GM21529 (cell line): ENCODE data around the gene HLX.

ENCODE experiments used
- ATAC-seq: cut with Tn5 transposase; IDR thresholded peaks from one replicate; pipeline ENCODE4 v1.9.1; 2021; ENCODE audit not compliant: unreplicated experiment

Gene HLX

DNA sequence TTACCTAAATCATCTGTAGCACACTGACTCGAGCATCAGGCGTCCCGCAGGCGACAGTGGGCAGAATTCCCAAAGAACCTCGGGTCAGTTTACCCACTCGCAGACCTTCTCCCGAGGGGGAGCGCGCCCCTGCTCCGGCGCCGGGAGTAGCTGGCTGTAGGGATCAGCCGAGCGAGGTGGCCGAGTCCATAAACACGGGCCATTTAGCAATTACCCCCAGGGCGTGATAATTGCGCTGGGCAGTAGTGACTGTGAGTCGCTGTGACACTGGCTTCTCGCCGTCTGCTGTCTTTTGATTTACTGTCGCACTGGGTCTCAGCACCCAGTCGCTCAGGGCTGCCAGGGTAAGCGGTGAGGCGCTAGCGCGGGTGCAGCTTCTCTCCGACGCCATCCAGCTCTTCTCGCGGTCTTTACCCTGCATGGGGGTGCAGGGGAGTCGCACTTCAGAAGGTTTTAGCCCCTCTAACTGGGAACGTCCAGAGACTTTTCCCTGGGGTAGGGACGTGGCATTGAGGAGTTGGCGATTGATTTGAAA, 16.2 kb downstream of the HLX start:
- ATAC-seq: no peak

DNA sequence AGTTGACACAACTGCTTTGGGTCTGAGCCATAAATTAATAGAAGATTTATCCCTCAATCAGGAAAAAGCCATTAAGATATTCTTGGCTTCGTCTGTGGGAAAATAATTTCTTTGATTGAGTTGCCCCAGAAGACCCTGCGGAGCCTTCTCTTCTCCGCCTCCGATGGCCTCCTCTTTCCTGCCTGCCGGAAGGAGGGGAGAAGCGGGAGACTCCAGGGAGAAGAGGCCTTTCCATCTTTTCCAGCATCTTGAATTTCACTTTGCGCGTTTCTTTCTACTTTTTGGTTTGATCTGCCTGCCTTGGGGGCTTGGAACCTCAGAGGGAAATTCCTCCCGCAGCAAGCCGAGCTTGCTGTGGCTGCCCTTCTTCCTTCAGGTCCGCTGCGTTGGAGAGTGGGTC, 16.8 kb downstream of the HLX start:
- no peak for ATAC-seq

DNA sequence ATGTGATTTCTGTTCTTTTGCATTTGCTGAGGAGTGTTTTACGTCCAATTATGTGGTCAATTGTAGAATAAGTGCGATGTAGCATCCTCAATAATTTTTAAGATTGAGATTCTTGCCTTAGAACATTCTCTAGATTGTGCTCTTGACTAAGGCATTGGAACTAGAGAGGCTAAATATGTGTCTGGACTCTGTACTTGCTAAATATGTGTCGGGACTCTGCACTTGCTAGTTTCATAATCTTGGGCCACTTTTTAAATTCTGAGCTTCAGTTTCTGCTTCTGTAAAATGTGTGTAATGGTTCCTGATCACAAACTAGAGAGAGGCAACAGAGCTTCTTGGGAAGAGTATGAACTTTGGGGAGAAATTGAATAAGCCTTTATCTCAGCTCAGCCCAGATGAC, 21.6 kb downstream of the HLX start:
- ATAC-seq: no peak

DNA sequence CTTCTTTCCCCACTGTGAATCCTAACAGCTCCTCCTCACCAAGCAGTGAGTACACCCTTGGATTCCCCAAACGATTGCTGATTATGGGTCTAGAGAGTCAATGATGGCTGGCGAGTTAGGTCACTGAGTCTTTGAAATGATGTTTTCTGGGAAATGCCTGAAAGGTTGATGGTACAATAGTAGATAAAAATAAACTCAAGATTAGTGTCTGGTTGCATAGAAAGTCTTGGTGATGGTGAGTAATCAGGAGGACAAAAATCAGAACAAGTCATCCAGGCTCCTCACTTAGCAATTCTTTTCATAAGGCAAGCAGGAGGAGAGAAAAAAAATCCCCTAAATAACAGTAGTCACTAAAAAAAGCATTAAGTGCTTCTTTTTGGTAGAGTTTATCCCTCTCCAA, 22.6 kb downstream of the HLX start:
- no peak for ATAC-seq

DNA sequence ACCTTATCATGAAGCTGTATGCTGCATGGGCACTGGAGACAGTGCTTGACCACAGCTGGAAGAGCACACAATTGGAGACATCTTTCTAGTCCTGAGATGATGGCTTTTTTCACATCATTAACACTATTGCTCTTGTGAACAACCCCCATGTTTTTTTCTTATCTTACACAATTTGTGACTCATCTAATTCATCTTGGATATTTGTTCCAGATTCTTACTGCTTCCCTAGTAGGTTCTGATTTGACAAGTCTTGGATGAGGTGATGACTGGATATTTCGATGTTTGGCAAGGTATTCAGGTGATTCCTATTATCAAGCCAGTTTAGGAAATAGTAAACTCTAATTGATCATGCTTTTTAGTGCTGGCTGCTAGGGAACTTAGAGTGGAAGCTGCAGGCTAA, 23.7 kb downstream of the HLX start:
- no peak for ATAC-seq

DNA sequence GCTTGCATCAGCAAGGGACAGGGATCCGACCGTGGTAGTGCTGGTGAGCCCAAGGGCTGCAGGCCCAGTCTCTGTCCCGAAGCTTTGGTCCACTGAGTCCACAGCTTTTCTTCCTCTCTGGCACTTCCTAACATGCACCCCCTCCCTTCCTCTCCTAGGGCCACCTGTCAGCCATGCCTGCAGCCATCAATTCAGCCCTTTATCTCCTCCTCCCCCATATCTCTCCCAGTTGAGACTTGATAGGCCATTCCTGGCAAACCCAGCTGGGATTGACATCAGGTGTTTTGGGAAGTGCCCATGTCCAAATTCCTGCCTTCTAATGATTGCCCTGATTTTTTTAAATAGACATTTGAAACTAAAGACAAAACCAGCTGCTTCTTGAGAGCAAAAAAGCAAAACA, 25.6 kb downstream of the HLX start:
- no peak for ATAC-seq

DNA sequence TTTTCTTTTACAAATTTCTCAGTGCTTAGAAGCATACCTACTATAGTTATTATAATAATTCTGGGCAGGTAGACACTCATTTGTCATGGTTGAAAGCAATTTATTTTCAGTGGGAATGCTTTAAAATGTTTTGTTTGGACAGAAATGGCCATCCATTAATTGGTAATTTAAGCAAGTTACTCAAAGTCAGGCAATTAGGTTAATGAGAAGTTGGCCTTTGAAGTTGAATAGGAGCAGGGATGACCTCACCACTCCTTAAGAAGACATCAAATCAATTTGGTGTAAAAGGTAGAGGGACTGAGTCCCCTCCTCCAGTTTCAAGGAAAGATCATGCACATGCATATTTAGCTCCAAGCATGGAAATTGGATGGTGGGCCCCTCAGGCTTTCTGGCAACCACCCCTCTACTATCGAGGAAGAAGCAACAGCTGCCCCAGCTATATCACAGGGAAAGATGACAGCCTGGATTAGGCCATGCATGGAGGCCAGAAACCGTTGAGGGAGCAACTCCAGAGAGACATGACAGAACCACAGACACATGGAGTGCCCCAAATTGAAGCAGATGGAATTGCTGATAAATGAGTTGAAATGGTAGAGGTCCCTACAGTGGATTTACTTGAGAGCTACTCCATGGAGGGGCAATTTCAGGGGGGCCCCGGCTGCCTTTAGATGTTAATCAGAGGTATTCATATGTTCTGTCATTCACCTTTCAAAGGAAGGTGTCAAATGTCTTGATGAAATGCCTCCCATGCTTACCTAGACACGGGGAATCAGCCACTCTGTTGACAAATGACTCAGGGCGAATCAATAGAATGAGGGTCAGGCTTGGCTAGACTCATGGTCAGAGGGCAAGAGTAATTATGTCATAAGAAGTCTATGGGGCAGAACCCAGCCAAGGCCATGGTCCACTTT, 26.7 kb downstream of the HLX start:
- ATAC-seq: no peak

DNA sequence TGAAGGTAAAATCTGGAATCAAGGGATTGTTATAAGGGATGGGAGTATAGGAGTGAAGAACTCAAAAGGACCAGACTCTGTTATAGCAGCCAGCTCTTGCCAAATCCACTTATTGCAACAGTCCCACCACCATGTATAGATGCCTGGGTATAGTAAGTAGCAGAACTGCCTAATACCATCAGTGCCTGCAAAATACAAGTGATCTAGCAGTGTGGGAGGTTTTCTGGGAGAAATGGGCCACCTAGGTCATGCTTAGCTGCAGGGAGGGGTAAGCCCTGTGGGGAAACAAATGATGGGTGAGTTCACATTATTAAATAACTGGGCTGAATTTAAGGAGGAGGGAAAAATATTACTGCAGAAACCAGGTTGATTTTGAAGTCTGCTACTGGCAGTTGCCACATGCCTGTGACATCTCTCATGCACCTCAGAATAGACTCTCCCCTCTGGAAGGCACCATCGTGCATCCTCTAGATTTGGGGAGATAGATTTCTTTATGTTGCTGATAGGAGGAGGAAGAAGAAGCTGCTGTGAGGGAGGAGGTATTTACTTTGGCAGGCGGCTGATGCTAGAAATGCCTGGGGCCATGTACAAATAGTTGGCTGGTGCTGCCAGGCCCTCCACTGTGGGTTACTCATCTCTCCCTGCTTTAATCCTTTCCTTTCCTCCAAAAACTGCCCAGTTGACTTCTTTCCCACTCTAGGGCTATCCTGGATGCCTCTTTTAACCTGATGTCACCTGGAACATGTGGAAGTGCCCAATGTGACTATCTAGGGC, 27.5 kb downstream of the HLX start:
- no peak for ATAC-seq

DNA sequence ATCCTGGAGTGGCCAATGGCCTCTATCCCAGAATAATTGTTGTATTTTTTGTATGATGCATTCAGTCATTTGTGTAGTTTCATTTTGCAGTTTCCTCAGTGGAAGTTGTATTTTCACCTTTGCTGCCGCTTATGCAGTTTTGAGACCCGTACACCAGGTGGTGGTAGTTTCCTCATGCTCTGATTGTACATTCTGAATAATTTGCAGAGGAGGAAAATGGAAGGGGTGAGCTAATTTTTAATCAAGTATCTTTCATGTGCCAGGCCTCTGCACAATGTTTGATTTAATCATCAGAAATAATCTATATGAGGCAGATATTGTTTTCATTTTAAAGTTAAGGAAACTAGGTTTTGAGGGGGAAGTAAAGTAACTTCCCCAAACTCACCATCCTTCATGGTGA, 29.5 kb downstream of the HLX start:
- peak; percentile 68 for ATAC-seq

DNA sequence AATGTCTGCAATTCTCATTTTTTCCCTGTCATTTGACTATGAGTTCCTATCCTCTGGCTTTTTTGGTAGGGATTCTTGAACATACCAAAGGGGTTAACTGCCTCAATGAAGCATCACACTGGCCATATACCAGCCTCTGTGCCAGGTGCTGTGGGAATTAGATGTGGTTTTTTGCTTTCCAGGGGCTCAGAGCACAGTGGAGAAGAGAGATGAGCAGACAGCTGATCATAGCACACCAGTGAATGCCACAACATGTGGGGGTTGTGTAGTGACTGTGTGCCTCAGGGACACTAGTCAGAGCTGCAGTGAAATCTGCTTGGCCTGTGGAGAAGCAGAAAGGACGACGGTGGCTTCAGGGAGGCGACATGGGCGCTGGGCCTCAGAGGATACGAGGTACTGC, 30.8 kb downstream of the HLX start:
- no peak for ATAC-seq

DNA sequence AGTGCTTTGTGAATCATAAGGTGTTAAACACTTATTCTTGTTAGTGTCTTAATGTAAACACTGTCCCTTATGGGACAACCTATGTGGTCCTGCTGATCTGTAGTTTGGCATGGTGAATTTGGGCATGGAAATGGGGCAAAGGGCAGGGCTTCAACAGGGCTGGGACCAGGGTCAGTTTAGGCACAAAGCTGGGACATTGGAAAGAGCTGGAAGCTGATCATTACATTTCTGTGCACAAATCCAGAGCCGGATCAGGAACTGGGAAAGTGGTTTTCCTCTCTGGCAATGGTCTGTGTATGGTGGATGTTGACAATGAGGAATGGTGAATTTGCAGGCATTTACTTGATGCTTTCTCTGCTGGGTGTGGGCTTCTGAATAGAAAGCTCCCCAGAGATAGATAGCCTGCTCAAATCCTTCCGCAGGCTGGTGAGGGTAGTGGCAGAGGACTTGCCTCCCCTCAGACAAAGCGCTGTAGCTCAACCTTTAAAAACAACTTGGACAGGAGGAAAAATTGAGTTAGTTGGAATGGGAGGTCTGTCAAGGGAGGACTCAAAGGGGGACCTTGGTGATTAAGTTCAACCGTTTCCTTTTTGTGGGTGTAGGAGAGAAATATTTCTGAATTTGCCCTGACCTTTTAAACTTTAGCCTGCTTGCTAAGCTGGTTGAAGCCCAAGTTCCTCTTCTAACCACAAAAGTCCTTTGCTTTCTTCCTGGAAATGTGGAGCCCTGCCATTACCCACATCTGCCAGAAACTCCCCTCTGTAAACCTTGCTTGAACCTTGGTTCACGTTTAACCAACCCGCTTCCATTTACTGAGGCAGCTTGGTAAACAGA, 35.3 kb downstream of the HLX start:
- no peak for ATAC-seq

DNA sequence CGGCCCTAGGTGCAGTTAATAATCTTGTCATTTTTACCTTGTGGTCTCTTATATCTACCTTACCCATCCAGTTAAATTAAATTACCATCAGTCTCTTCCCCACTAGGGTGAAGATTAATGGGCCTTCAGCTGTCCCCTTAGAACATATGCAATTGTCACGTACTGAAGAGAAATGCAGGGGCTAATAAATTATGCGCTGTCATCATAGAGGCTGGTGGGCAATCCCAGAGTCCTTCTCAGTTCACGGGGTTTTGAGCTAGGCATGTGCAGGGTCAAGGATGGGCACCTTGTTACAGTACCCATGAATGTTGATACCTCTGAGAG, 35.8 kb downstream of the HLX start:
- no peak for ATAC-seq

DNA sequence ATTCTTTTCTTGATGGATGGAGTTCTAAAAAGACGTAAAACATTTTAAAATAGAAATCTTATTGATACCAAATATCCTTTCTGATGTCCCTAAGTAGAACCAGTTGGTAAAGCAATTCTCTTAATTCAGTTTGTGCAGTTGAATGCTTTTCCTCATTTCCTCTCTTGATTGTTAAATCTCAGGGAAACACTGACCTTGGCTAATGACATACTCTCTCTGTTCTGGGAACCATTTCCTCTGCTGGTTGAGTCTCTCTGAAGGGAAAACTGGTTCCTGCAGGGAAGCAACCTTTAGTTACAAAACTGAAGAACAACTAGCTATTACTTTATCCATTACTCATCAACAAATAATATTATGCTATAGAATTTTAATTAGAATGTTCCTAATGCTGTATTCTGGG, 36.7 kb downstream of the HLX start:
- no peak for ATAC-seq

DNA sequence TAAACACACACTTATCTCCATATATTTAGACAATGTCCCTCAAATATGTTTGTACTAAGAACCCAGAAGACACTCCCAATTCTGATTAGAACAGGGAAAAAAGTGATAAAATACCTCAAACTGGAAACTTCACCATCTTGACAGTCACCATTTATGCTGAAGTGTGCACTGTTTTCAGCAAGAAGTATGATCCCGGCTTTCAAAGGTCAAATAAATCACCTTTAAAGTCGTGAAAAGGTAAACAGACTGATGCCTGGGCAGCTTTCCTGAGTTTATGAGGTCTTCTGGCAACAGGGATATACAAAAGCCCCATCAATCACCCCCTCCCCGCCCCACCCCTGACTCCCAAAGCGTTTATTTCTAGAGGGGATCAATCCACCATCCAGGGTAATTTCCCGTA, 37.9 kb downstream of the HLX start:
- no peak for ATAC-seq

DNA sequence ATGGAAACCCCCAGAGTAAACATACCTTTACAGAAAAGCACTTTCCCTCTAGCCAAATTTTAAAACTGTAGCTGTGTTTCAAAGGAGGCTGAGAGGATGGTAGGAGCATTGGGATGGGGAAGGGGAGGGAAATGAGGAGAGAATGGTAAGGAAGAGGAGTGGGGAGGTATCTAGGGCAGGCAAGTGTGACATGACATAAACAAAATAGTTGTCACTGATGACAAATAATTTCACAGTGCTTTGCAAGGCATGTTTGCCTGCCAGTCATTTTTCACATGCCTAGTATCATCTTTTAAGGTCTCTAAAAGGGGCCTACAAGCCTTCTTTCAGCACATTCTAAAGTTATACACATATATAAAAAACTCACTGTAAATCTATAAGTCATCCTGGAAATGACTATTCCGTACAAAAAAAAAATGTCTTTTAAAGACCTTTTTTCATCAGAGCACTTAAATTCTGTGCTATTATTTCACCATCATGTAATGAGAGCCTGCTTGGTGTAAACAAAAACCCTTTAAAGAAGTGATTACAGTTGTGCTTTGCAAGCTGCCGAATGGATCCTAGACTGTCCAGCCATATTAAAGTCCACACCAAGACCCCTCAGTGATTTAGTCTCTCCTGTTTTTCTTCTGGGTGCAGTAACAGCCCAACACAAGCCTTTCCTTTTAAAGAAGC, 38.4 kb downstream of the HLX start:
- no peak for ATAC-seq

DNA sequence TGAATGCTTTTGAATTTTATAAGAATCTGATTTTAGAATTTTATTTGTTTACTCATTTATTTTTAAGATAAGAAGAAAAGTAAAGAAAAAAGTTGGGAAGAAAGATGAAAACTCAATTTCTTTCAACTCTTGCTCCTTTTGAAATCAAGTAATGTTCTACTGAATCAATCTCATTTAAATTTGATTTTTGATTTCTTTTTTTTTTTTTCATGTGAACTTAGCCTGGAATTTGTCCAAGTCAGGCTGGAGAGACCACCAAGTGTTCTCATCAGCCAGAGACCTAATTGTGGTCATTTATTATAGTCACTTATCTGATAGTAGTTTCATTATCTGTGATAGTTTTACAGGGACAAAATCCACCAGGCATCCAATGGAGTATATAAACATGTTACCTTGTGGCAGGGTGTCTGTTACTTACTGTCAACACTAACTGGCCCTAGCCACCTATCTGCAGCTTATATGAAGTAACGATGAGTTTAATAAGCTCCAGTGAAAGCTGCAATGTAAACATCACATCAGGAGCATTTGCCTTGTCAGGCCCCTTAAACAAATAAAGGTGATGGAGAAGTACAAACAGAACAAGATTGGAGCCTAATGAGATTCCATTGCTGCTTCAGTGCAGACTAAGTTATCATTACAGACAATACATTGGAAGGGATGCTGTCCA, 39.2 kb downstream of the HLX start:
- no peak for ATAC-seq

DNA sequence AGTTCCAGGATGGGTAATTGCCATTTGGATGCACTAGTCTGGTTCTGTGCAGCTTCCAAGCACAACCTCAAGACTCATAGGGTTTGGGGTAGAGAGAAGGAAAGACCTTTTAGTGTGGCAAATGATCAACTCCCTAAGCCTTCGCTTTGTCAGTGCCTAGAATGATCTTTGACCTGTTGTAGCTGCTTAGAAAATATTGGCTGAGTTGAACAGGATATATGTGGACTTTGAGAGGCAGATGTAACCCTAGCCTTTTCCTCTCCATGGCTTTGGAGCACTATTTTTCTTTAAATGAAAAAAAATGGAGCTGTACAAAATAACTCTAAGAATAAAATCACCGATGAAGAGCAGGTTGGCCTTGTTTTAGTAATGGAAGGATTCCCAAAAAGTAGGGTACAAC, 41.7 kb downstream of the HLX start:
- ATAC-seq: no peak

DNA sequence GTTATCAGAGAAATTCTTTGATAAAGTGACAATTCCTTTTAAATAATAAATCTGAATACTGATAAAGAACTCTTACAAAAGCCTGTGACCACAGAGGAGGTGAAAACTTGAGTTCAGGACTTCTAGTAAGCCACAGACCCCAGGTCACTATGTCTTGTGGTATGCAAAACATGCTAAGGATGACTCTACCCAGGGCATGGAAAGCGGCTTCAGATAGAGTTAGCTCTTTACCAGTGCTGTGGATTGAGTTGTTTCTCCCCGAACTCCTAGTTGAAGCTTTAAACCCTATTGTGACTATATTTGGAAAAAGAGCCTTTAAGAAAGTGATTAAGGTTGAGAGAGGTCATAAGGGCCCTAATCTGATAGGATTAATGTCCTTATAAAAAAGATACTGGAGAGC, 42.3 kb downstream of the HLX start:
- no peak for ATAC-seq

DNA sequence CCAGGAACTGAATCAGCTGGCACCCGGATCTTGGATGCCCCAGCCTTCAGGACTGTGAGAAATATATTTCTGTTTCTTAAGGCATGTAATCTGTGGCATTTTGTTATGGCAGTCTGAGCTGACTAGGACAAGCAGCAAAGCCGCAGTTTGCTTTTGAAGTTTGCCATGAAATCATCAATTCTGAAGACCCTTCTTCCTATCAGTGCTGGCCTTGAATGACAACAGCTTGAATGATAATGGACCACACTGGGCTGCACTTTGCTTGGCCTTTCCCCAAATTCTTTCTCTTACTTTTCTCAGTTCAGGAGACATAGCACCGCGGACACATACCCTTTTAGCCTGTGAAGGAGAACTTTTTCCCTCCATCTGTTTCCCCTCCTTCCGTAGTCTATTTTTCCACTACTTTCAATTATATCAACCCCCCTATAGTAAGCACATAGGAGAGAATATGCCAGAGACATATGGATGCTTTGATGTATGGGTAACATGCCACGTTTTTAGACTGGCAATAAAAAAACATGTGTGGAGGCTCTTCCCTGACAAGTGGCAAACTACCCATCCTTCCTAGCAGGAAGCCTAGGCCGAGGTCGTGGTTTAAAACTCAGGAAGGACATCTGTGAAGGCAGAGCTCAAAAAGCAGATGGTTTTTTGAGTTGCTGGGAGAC, 42.9 kb downstream of the HLX start:
- no peak for ATAC-seq

DNA sequence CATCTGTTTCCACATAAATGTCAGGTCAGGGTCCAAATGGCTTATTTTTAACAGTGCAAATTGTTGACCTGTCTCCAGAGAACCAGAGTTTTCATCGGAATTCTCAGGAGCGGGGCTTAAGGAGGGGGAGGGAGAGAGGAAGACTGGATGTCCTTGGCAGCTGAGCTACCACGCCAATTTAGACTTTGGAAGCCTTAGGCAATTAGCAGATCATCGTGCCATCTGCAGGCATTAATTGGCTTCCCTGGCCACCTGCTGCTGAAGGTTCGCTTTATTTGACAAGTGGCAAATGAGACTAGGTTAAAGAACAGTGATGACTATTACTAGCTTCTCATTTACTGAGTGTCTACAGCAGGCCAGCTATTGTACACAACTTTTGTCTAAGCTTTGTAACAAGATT, 43.7 kb downstream of the HLX start:
- no peak for ATAC-seq
